Muscle of arm (tissue), 12 donors: ENCODE data around the gene GPC6. TPM values are rescaled to one million over a fixed set of nuclear protein-coding genes. Genes with fewer than 3 reads are reported as not detected.
"Not testable (repeated sequence)": the region's sequence is repeated elsewhere in the genome, so short reads cannot be mapped to it uniquely, and the experiment has no call there.

ENCODE experiments used
- DNase-seq: peaks from one replicate; pipeline ENCODE4 v3.0.0-alpha.2; 2013
- polyA plus RNA-seq, 12 donors: library from polyadenylated mRNA; unstranded; fragments of 120-200 nt; gene quantifications; one replicate each; pipeline ENCODE4 v1.2.1, GENCODE V29; 2013; ENCODE audit not compliant: insufficient read length in 12 of 12

GPC6 gene
- polyA plus RNA-seq, 12 donors, result 11.5 to 24.7 (median 15.3) TPM; not detected in 1

GRCh38 chr13:94199135-94199534 lies 972.5 kb downstream of the GPC6 start:
- no peak for DNase-seq

GRCh38 chr13:94201022-94201421 lies 974.4 kb downstream of the GPC6 start:
- DNase-seq, result no peak

GRCh38 chr13:94204163-94204562 lies 977.6 kb downstream of the GPC6 start:
- DNase-seq, result no peak

- no peak for DNase-seq
Measured at GRCh38 chr13:94204946-94205345, 978.3 kb downstream of the GPC6 start.

- DNase-seq, result no peak
Measured at GRCh38 chr13:94205896-94206295, 979.3 kb downstream of the GPC6 start.

GRCh38 chr13:94209117-94209516 lies 982.5 kb downstream of the GPC6 start:
- DNase-seq, result no peak

GRCh38 chr13:94209913-94210312 lies 983.3 kb downstream of the GPC6 start:
- DNase-seq, result not testable (repeated sequence)

GRCh38 chr13:94210816-94211215 lies 984.2 kb downstream of the GPC6 start:
- DNase-seq, result no peak

- no peak for DNase-seq
Measured at GRCh38 chr13:94212196-94212595, 985.6 kb downstream of the GPC6 start.

GRCh38 chr13:94214121-94214520 lies 987.5 kb downstream of the GPC6 start:
- DNase-seq, result no peak

GRCh38 chr13:94214975-94215374 lies 988.4 kb downstream of the GPC6 start:
- DNase-seq, result no peak

GRCh38 chr13:94216476-94216875 lies 989.9 kb downstream of the GPC6 start:
- no peak for DNase-seq

GRCh38 chr13:94217370-94217769 lies 990.8 kb downstream of the GPC6 start:
- no peak for DNase-seq

GRCh38 chr13:94218537-94218936 lies 991.9 kb downstream of the GPC6 start:
- no peak for DNase-seq

- DNase-seq, result no peak
Measured at GRCh38 chr13:94218951-94219350, 992.3 kb downstream of the GPC6 start.

- DNase-seq, result no peak
Measured at GRCh38 chr13:94224670-94225069, 998.1 kb downstream of the GPC6 start.

- no peak for DNase-seq
Measured at GRCh38 chr13:94227255-94227879, 1000.8 kb downstream of the GPC6 start.

GRCh38 chr13:94228763-94229162 lies 1002.2 kb downstream of the GPC6 start:
- DNase-seq, result peak; percentile 49

GRCh38 chr13:94232161-94232950 lies 1005.7 kb downstream of the GPC6 start:
- DNase-seq, result no peak

GRCh38 chr13:94232956-94233355 lies 1006.3 kb downstream of the GPC6 start:
- no peak for DNase-seq

GRCh38 chr13:94233401-94233800 lies 1006.8 kb downstream of the GPC6 start:
- DNase-seq, result peak; percentile 61

GRCh38 chr13:94233837-94234236 lies 1007.2 kb downstream of the GPC6 start:
- DNase-seq, result no peak

- no peak for DNase-seq
Measured at GRCh38 chr13:94234738-94235137, 1008.1 kb downstream of the GPC6 start.

- no peak for DNase-seq
Measured at GRCh38 chr13:94236132-94236531, 1009.5 kb downstream of the GPC6 start.
